Stimulated activated naive B cell treated with anti-CD40 and anti-IgM and Interleukin-4, amounts not matched to agents 10 μg/mL and 1 μg/mL and 100 μg/mL, for 72 hours (primary cell): ENCODE data around the gene CBR1.
A peak's percentile ranks its signal among the peaks of the same experiment; 100 is the strongest.

Experiments used
- ATAC-seq, 2 donors: fragments of 150-1000 bp; cut with Tn5 transposase; replicated peaks; 2 replicates each; pipeline ENCODE4 v1.10.0; 2021; ENCODE audit warnings: moderate library complexity in 1 of 2
- DNase-seq: peaks from one replicate; pipeline ENCODE4 v3.0.0; 2021
- H3K27ac Mint-ChIP-seq: one replicate; pipeline ENCODE4 v1.8.0; 2022; ENCODE audit warnings: mild to moderate bottlenecking, mixed read lengths
- H3K27me3 Mint-ChIP-seq, 2 donors: one replicate each; pipeline ENCODE4 v1.8.0; 2022; ENCODE audit warnings: mixed read lengths in 2 of 2
- H3K36me3 Mint-ChIP-seq, 2 donors: one replicate each; pipeline ENCODE4 v1.8.0; 2022; ENCODE audit warnings: mixed read lengths in 2 of 2, mild to moderate bottlenecking in 1 of 2
- H3K4me1 Mint-ChIP-seq, 2 donors: one replicate each; pipeline ENCODE4 v1.8.0; 2022; ENCODE audit warnings: mixed read lengths in 2 of 2, mild to moderate bottlenecking in 1 of 2
- H3K4me3 Mint-ChIP-seq, 2 donors: one replicate each; pipeline ENCODE4 v1.8.0; 2022; ENCODE audit warnings: mild to moderate bottlenecking in 2 of 2, mixed read lengths in 2 of 2, moderate library complexity in 1 of 2
- H3K9me3 Mint-ChIP-seq, 2 donors: one replicate each; pipeline ENCODE4 v1.8.0; 2022; ENCODE audit warnings: mixed read lengths in 2 of 2, mild to moderate bottlenecking in 1 of 2

CBR1 gene

GRCh38 chr21:36069713-36070583 lies at the start of gene CBR1:
Gene CBR1 (plus strand): TSS chr21:36070024. CDS start chr21:36070116, 92 bp downstream.
- H3K4me1 Mint-ChIP-seq, result peaks cover 26 to 54% of the 10 kb centered on the region in 2 donors
- H3K9me3 Mint-ChIP-seq, result peaks cover 5 to 8% of the 10 kb centered on the region in 2 donors
- ATAC-seq, result peak; percentile 99
- no peaks in the 10 kb centered on the region for H3K27me3 Mint-ChIP-seq
- peaks cover 32% of the 10 kb centered on the region in 2 donors for H3K36me3 Mint-ChIP-seq
- peak within 1 kb of the TSS; percentile 95 to 98 for H3K4me3 Mint-ChIP-seq
- DNase-seq, result peak; percentile 90
- H3K27ac Mint-ChIP-seq, result peak within 1 kb of the TSS; percentile 97

GRCh38 chr21:36021251-36021837 lies 48.5 kb upstream of the CBR1 start:
- Mint-ChIP-seq H3K27me3 (peaks cover 0 to under 1% of the 10 kb centered on the region in 2 donors), H3K36me3 (no peaks in the 10 kb centered on the region), H3K27ac (no peak overlapping the region), H3K9me3 (peaks cover 3 to 4% of the 10 kb centered on the region in 2 donors), H3K4me1 (peaks cover 8 to 13% of the 10 kb centered on the region in 2 donors), H3K4me3 (no peak overlapping the region)
- ATAC-seq (peak; percentile 83 to 86), DNase-seq (no peak)

GRCh38 chr21:36022427-36023091 lies 47.3 kb upstream of the CBR1 start:
- Mint-ChIP-seq H3K27ac (no peak overlapping the region), H3K27me3 (no peaks in the 10 kb centered on the region), H3K9me3 (peaks cover 3 to 4% of the 10 kb centered on the region in 2 donors), H3K36me3 (no peaks in the 10 kb centered on the region), H3K4me1 (peaks cover 8 to 13% of the 10 kb centered on the region in 2 donors), H3K4me3 (no peak overlapping the region)
- ATAC-seq (peak in 1 of 2 donors; percentile 52), DNase-seq (no peak)

DNA sequence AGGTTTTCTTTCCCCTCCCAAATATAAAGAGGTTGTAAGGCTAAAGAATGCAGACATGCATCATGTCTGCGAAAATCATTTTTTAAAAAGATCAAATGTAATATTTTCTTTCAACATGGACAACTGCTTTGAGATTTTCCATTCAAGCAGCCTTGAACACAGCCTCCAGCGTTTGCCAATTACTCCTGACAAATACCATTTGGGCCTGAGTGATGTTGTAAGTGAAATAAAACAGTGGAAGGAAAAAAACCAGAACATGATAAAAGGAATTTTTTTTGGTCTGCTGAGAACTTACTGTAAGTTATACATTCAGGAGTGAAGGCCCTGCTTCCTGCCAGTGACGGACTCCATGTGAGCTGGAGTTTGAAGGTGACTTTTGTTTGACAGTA lies 46.7 kb upstream of the CBR1 start:
- DNase-seq, result no peak
- no peaks in the 10 kb centered on the region for H3K36me3 Mint-ChIP-seq

DNA sequence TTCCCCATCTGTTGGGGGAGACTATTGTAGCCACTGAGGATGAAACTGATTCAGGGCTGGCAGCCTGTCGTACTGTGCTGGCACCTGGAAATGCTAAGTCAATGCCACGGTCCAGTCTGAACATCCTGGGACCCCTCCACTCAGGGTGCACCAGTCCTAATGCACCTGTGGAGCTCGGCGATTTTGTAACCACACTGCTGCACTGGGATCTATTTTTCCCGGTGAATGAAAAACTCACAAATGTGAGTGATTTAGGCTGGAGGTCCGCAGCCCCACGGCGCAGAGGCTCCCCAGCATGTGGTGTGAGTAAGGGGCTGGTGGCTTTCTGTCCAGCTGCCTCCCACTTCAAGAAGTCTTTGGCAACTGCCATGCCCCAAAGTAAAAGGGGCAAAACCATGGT lies 45.0 kb upstream of the CBR1 start:
- ATAC-seq, result no peak
- Mint-ChIP-seq H3K27ac (no peak overlapping the region), H3K36me3 (no peaks in the 10 kb centered on the region)

More for the DNA sequence above, 46.7 kb upstream of the CBR1 start:
- H3K27ac Mint-ChIP-seq, result no peak overlapping the region
- no peak for ATAC-seq
- peaks cover 3 to 4% of the 10 kb centered on the region in 2 donors for H3K9me3 Mint-ChIP-seq
- peaks cover 8 to 13% of the 10 kb centered on the region in 2 donors for H3K4me1 Mint-ChIP-seq
- H3K4me3 Mint-ChIP-seq, result no peak overlapping the region
- H3K27me3 Mint-ChIP-seq, result no peaks in the 10 kb centered on the region

GRCh38 chr21:36027347-36027746 lies 42.5 kb upstream of the CBR1 start:
- H3K36me3 Mint-ChIP-seq, result peaks cover 0 to 4% of the 10 kb centered on the region in 2 donors
- no peaks in the 10 kb centered on the region for H3K9me3 Mint-ChIP-seq
- peaks cover 4 to 7% of the 10 kb centered on the region in 2 donors for H3K4me1 Mint-ChIP-seq
- no peak overlapping the region for H3K4me3 Mint-ChIP-seq
- no peaks in the 10 kb centered on the region for H3K27me3 Mint-ChIP-seq
- ATAC-seq (no peak), DNase-seq (no peak)
- H3K27ac Mint-ChIP-seq, result no peak overlapping the region

More for the DNA sequence above, 45.0 kb upstream of the CBR1 start:
- no peak for DNase-seq
- Mint-ChIP-seq H3K27me3 (no peaks in the 10 kb centered on the region), H3K9me3 (peaks cover 3 to 4% of the 10 kb centered on the region in 2 donors), H3K4me3 (no peak overlapping the region), H3K4me1 (peaks cover 12 to 21% of the 10 kb centered on the region in 2 donors)

GRCh38 chr21:36028127-36029069 lies 41.4 kb upstream of the CBR1 start:
- Mint-ChIP-seq H3K9me3 (no peaks in the 10 kb centered on the region), H3K27ac (peak overlapping the region; percentile 53), H3K36me3 (peaks cover 0 to 8% of the 10 kb centered on the region in 2 donors), H3K4me3 (peak overlapping the region in 1 of 2 donors; percentile 17), H3K27me3 (no peaks in the 10 kb centered on the region), H3K4me1 (peaks cover 4 to 7% of the 10 kb centered on the region in 2 donors)
- DNase-seq (peak; percentile 51), ATAC-seq (peak; percentile 91 to 92)

DNA sequence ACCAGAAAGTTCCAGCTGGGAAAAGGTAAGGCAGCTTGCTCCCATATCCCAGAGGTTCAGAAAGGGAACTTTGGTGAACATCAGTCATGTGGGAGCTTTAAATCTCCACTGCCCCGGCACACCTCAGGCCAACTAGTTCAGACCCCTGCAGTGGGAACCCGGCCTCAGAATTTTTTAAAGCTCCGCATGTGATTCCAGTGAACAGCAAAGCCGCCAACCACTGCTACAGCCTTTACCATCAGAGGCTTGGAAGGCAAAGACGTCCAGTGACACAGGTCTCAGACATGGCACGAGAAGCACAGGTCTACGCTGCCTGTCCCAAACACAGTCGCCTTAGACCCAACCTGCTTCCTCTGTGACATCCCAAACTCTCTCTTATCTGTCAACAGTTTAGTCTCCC lies 40.5 kb upstream of the CBR1 start:
- no peak for DNase-seq
- H3K36me3 Mint-ChIP-seq, result peaks cover 0 to 11% of the 10 kb centered on the region in 2 donors
- no peaks in the 10 kb centered on the region for H3K9me3 Mint-ChIP-seq
- H3K27me3 Mint-ChIP-seq, result no peaks in the 10 kb centered on the region
- H3K4me3 Mint-ChIP-seq, result no peak overlapping the region
- peaks cover 4 to 7% of the 10 kb centered on the region in 2 donors for H3K4me1 Mint-ChIP-seq
- no peak for ATAC-seq
- H3K27ac Mint-ChIP-seq, result no peak overlapping the region

- H3K36me3 Mint-ChIP-seq, result peaks cover 9 to 19% of the 10 kb centered on the region in 2 donors
- H3K9me3 Mint-ChIP-seq, result no peaks in the 10 kb centered on the region
- no peaks in the 10 kb centered on the region for H3K27me3 Mint-ChIP-seq
- H3K4me3 Mint-ChIP-seq, result no peak overlapping the region
- peak overlapping the region; percentile 47 for H3K27ac Mint-ChIP-seq
- peaks cover 4 to 7% of the 10 kb centered on the region in 2 donors for H3K4me1 Mint-ChIP-seq
- ATAC-seq (no peak), DNase-seq (no peak)
Measured at GRCh38 chr21:36030581-36031189, 39.1 kb upstream of the CBR1 start.

DNA sequence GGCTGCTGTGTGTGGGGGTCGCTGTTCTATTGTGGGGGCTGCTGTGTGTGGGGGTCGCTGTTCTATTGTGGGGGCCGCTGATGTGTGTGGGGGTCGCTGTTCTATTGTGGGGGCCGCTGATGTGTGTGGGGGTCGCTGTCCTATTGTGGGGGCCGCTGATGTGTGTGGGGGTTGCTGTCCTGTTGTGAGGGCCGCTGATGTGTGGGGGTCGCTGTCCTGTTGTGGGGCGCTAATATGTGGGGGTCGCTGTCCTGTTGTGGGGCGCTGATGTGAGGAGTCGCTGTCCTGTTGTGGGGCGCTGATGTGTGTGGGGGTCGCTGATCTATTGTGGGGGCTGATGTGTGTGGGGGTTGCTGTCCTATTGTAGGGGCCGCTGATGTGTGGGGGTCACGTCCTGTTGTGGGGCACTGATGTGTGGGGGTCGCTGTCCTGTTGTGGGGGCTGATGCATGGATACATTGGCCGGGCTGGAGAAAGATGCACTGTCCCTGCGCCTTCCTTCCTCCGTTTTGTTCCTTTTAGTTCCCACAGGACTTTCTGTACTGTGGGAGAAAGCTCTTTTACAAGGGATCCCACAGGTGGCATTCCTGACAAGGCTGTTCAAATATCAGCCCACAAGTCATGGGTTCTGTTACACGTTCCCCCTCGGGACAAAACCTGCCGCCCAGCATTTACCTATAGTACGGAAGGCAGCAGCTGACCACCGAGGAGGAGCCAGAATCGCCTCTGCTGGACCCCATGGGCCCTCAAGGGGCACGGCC lies 37.0 kb upstream of the CBR1 start:
- DNase-seq (no peak), ATAC-seq (no peak)
- Mint-ChIP-seq H3K27me3 (no peaks in the 10 kb centered on the region), H3K4me1 (peaks cover 4 to 7% of the 10 kb centered on the region in 2 donors), H3K4me3 (no peak overlapping the region), H3K27ac (peak overlapping the region; percentile 56), H3K9me3 (no peaks in the 10 kb centered on the region), H3K36me3 (peaks cover 17 to 31% of the 10 kb centered on the region in 2 donors)

GRCh38 chr21:36034211-36034913 lies 35.5 kb upstream of the CBR1 start:
- no peak for ATAC-seq
- no peak overlapping the region for H3K27ac Mint-ChIP-seq
- H3K4me3 Mint-ChIP-seq, result no peak overlapping the region
- no peak for DNase-seq
- peaks cover 31 to 45% of the 10 kb centered on the region in 2 donors for H3K36me3 Mint-ChIP-seq
- no peaks in the 10 kb centered on the region for H3K27me3 Mint-ChIP-seq
- H3K4me1 Mint-ChIP-seq, result peaks cover 2 to 10% of the 10 kb centered on the region in 2 donors
- no peaks in the 10 kb centered on the region for H3K9me3 Mint-ChIP-seq

- Mint-ChIP-seq H3K9me3 (no peaks in the 10 kb centered on the region), H3K4me1 (peaks cover 2 to 11% of the 10 kb centered on the region in 2 donors), H3K36me3 (peaks cover 32 to 54% of the 10 kb centered on the region in 2 donors), H3K27ac (no peak overlapping the region), H3K27me3 (no peaks in the 10 kb centered on the region), H3K4me3 (no peak overlapping the region)
- DNase-seq (no peak), ATAC-seq (no peak)
Measured at GRCh38 chr21:36035381-36035791, 34.4 kb upstream of the CBR1 start.
